Dermis microvascular lymphatic vessel endothelial cell (primary cell): ENCODE measurements around the gene CSRNP3. TPM values are rescaled to one million over a fixed set of nuclear protein-coding genes. Genes with fewer than 3 reads are reported as not detected.
"Not testable (repeated sequence)": the region's sequence is repeated elsewhere in the genome, so short reads cannot be mapped to it uniquely, and the experiment has no call there.

Experiments used
- DNase-seq, 2 donors: peaks; one replicate each; pipeline versions ENCODE4 v3.0.0 to v3.0.0-alpha.2; 2010; ENCODE audit warnings: low read depth in 2 of 2
- total RNA-seq: library from RNA; depleted of rRNA; stranded (reverse); fragments of >200 nt; gene quantifications from 2 replicates; pipeline ENCODE4 v1.2.1, GENCODE V29; 2014

CSRNP3 gene
- total RNA-seq, 1 donor from 2014 or later = 0.13 TPM

GRCh38 chr2:165633431-165633830 lies 163.9 kb downstream of the CSRNP3 start:
- no peak for DNase-seq

- no peak for DNase-seq
Measured at GRCh38 chr2:165634282-165634681, 164.8 kb downstream of the CSRNP3 start.

DNA sequence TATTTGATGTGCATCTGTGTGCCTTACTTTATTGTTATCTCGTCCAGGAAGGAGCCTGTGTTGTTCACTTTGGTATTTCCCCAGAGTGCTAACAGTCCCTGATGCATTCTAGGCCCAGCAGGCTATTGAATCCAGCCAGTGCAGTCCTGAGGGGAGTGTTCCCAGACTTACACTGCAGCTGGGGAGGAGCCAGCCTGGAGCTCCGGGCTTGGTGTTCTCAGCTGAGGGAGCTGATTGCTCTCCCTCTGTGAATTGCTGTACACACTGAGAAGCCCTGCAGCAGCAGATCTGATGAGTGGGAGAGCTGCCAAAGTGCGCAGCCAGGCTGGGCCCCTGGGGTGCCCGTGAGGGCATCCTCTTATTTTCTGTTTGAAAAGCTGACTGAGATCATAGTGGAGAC lies 165.4 kb downstream of the CSRNP3 start:
- peak in 1 of 2 donors; percentile 29 for DNase-seq

DNA sequence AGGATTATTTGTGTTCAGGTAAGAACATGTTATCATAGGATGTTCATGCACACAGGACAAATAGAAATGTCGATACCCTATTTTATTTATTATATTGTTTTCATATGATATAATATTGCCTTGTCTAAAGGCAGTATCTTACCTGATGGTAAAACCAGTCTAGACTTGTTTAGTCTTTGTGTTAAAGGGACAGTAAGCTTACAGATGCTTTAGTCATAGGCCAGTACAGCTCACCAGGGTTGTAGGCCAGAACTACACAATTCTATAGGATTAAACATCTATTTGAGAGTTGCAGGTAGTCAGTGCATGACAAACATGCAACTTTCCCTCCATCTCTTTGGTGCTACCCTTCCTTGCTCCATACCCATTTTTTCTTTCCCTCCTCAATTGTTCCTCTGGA lies 166.0 kb downstream of the CSRNP3 start:
- DNase-seq = no peak

DNA sequence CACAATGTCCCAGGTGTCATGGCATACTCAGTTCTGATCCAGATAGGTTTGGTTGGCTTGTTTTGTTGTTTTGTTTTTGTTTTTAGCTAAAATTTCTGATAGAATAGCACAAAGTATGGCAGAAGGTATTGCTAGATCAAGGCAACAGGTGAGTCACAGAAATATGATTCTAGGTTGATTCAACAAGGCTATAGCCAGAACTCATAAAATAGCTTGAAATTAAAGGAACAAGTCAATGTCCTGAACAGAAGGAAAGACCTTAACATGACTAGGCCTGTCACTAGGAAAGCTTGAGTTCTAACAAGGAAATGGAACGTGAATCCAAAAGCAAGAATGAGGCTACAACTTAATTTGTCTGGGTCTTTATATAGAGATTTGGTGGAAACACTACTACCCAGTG lies 167.5 kb downstream of the CSRNP3 start:
- DNase-seq = no peak

GRCh38 chr2:165637396-165637795 lies 167.9 kb downstream of the CSRNP3 start:
- DNase-seq = no peak

- no peak for DNase-seq
Measured at GRCh38 chr2:165639504-165639903, 170.0 kb downstream of the CSRNP3 start.

- DNase-seq = no peak
Measured at GRCh38 chr2:165640247-165640929, 170.9 kb downstream of the CSRNP3 start.

GRCh38 chr2:165645930-165646831 lies 176.7 kb downstream of the CSRNP3 start:
- no peak for DNase-seq

DNA sequence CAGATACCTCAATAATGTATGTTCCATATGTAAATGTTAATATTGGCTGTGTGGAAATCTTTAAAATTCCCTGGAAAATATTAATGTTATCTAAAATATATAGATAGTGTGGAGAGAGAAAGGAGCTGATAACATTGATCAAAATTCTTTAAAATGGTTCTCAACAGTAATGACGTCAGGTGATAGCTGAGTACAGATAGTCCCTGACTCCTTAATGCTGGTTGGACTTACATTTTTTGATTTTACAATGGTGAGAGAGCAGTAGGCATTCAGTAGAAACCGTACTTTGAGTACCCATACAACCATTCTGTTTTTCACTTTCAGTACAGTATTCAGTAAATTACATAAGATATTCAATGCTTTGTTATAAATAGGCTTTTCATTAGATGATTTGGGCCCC lies 177.9 kb downstream of the CSRNP3 start:
- no peak for DNase-seq

- no peak for DNase-seq
Measured at GRCh38 chr2:165648801-165649200, 179.3 kb downstream of the CSRNP3 start.

GRCh38 chr2:165651233-165651632 lies 181.7 kb downstream of the CSRNP3 start:
- DNase-seq = no peak

GRCh38 chr2:165655661-165656060 lies 186.2 kb downstream of the CSRNP3 start:
- no peak for DNase-seq

- DNase-seq = no peak
Measured at GRCh38 chr2:165660361-165660760, 190.9 kb downstream of the CSRNP3 start.

DNA sequence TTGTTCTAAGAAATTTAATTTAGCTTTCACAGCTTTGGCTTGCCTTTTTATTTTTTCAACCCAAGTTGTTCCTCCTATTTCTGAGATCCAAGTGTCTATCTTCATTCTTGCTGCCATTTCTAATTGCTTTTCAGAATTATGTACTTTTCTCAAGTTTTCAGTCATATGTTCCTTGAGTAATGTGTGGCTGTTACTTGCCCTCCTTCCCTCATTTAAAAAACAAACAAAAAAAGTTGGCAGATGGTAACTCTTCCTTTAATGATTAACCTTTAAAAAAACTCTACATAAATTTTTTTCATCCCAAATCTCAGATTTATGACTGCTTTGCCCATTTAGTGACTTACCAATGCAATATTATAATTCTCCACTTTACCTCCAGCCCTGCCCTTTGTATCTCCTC lies 193.2 kb downstream of the CSRNP3 start:
- no peak for DNase-seq

GRCh38 chr2:165665614-165666013 lies 196.1 kb downstream of the CSRNP3 start:
- no peak for DNase-seq

GRCh38 chr2:165666073-165666472 lies 196.6 kb downstream of the CSRNP3 start:
- not testable (repeated sequence) for DNase-seq

- DNase-seq = no peak
Measured at GRCh38 chr2:165666605-165667004, 197.1 kb downstream of the CSRNP3 start.

DNA sequence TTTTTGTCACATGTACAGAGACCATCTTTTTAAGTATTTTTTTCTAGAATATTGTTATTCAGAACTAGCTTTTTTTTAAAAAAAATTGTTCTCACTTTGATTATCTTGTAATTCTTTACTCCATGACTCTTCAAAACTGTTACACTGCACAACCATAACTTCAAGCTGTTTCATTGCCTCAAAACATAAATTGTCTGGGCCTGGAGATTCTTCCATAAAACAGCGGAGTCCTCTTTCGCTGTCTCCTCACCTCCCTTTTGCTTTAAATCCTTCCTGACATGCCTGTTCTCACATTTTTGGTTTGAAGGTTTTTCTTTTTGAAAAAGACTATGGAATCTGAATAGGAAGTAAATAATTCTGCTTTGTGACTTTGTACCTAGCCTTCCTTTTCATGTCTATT lies 197.9 kb downstream of the CSRNP3 start:
- no peak for DNase-seq

- no peak for DNase-seq
Measured at GRCh38 chr2:165674780-165675179, 205.3 kb downstream of the CSRNP3 start.

DNA sequence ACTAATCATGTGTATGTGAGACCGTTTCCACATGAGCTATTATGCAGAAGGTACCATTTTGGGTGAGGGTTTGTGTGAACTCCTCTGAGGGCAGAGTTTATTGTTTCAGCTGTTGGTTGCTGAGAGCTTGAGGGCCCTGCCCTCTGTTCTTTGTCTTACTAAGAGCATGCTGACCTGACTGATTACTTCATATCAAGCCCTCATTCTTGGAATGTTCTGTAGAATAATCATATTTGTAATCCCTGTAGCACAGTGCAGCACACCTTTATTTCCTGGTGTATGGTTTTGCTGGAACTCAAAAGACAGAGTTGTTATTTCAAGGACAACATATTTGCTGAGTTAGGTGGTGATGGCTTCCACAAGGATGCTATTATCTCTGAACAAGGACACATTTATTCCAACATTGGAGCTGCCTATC lies 206.1 kb downstream of the CSRNP3 start:
- no peak for DNase-seq

DNA sequence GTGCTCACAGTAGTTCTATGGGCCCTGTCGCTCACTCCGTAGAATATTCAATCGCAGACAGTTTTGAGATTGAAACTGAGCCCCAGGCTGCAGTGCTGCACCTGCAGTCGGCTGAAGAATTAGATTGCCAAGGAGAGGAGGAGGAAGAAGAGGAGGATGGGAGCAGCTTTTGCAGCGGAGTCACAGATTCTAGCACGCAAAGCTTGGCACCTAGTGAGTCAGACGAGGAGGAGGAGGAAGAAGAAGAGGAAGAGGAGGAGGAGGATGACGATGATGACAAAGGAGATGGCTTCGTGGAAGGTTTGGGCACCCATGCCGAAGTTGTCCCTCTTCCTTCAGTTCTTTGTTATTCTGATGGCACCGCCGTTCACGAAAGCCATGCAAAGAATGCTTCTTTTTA lies 209.4 kb downstream of the CSRNP3 start:
- no peak for DNase-seq

- DNase-seq = no peak
Measured at GRCh38 chr2:165679621-165680020, 210.1 kb downstream of the CSRNP3 start.
